Dermis blood vessel endothelial cell (primary cell): Measurements from ENCODE around the gene CACNG7. TPM values are rescaled to one million over a fixed set of nuclear protein-coding genes. Genes with fewer than 3 reads are reported as not detected.

Source experiments
- DNase-seq: peaks from one replicate; pipeline ENCODE4 v3.0.0; 2010
- total RNA-seq: library from RNA; depleted of rRNA; stranded (reverse); fragments of >200 nt; gene quantifications from 2 replicates; pipeline ENCODE4 v1.2.3, GENCODE V29; 2014

The CACNG7 gene
- total RNA-seq, 1 donor from 2014 or later, result not detected

GRCh38 chr19:53957448-53958167 is 48.5 kb downstream of the CACNG7 start:
- DNase-seq, result no peak

GRCh38 chr19:53958168-53958571 is 49.1 kb downstream of the CACNG7 start:
- DNase-seq, result peak; percentile 33

GRCh38 chr19:53958823-53959757 is 50.0 kb downstream of the CACNG7 start:
- no peak for DNase-seq

GRCh38 chr19:53960187-53960586 is 51.1 kb downstream of the CACNG7 start:
- no peak for DNase-seq

GRCh38 chr19:53960886-53961285 is 51.8 kb downstream of the CACNG7 start:
- no peak for DNase-seq

GRCh38 chr19:53961523-53962356 is 52.7 kb downstream of the CACNG7 start:
- DNase-seq, result peak; percentile 58

GRCh38 chr19:53962887-53963431 is 53.9 kb downstream of the CACNG7 start, which contains the start of gene CACNG8:
Gene CACNG8, plus strand, starts transcription at chr19:53962937.
- no peak for DNase-seq

GRCh38 chr19:53965091-53965490 is 56.0 kb downstream of the CACNG7 start:
- peak; percentile 51 for DNase-seq

- no peak for DNase-seq
Observed at GRCh38 chr19:53966931-53967330, 57.9 kb downstream of the CACNG7 start.

GRCh38 chr19:53969366-53969765 is 60.3 kb downstream of the CACNG7 start:
- DNase-seq, result no peak

- no peak for DNase-seq
Observed at GRCh38 chr19:53971673-53972072, 62.6 kb downstream of the CACNG7 start.

- DNase-seq, result peak; percentile 95
Observed at GRCh38 chr19:53977429-53977990, 68.4 kb downstream of the CACNG7 start.

GRCh38 chr19:53977991-53978731 is 69.1 kb downstream of the CACNG7 start:
- DNase-seq, result peak; percentile 98

GRCh38 chr19:53978975-53979801 is 70.1 kb downstream of the CACNG7 start:
- DNase-seq, result no peak

GRCh38 chr19:53980539-53981375 is 71.7 kb downstream of the CACNG7 start:
- DNase-seq, result peak; percentile 90

GRCh38 chr19:53981376-53981951 is 72.4 kb downstream of the CACNG7 start:
- DNase-seq, result no peak

GRCh38 chr19:53982001-53982451 is 72.9 kb downstream of the CACNG7 start:
- peak; percentile 60 for DNase-seq

GRCh38 chr19:53982611-53983010 is 73.5 kb downstream of the CACNG7 start:
- peak; percentile 59 for DNase-seq
